HCT116 (cell line): ENCODE results near the gene CIRBP.

Experiments
- ATF3 ChIP-seq: IDR thresholded peaks from 2 replicates; pipeline ENCODE4 v1.6.1; 2012
- CEBPB ChIP-seq: IDR thresholded peaks from 2 replicates; pipeline ENCODE4 v1.6.1; 2012; ENCODE audit warnings: low read depth
- EZH2 ChIP-seq: fragments of 200-600 bp; sonication (generic); IDR thresholded peaks from 2 replicates; pipeline ENCODE4 v1.6.1; 2017; ENCODE audit warnings: antibody characterized with exemption, mixed run types
- EZH2phosphoT487 ChIP-seq: fragments of 200-600 bp; IDR thresholded peaks from 2 replicates; pipeline ENCODE4 v1.6.1; 2018; ENCODE audit warnings: antibody characterized with exemption, borderline replicate concordance
- POLR2A ChIP-seq: IDR thresholded peaks from 2 replicates; pipeline ENCODE4 v1.7.0; 2011; ENCODE audit warnings: borderline replicate concordance; ENCODE audit not compliant: insufficient read depth, insufficient read length; ENCODE audit errors: extremely low read depth
- POLR2AphosphoS5 ChIP-seq: IDR thresholded peaks from 2 replicates; pipeline ENCODE4 v1.6.1; 2011; ENCODE audit warnings: mild to moderate bottlenecking, low read depth, low read length, moderate library complexity
- SIN3A ChIP-seq: IDR thresholded peaks from 2 replicates; pipeline ENCODE4 v1.6.1; 2012; ENCODE audit warnings: low read depth
- SP1 ChIP-seq: IDR thresholded peaks from 2 replicates; pipeline ENCODE4 v1.6.1; 2012; ENCODE audit warnings: low read depth
- TCF7L2 ChIP-seq: IDR thresholded peaks from 2 replicates; pipeline ENCODE4 v1.7.0; 2011; ENCODE audit warnings: borderline replicate concordance, inconsistent platforms; ENCODE audit not compliant: insufficient read depth, insufficient read length; ENCODE audit errors: extremely low read depth
- YY1 ChIP-seq: IDR thresholded peaks from 2 replicates; pipeline ENCODE4 v1.6.1; 2011; ENCODE audit warnings: low read length, low read depth, moderate library complexity, mild to moderate bottlenecking; ENCODE audit not compliant: insufficient replicate concordance; ENCODE audit errors: extremely low read depth
- TF ChIP-seq, protein P1 (sequence below), 3 experiments: fragments of 200-600 bp in 1 of 3; sonication (generic) in 1 of 3; IDR thresholded peaks in 2 of 3; conservative IDR thresholded peaks in 1 of 3; 2 replicates each; pipeline ENCODE4 v1.5.1; 2012 to 2017; ENCODE audit warnings: low read depth in 2 of 3, low read length in 2 of 3, antibody characterized with exemption in 1 of 3, borderline replicate concordance in 1 of 3, control low read depth in 1 of 3, mild to moderate bottlenecking in 1 of 3, mixed read lengths in 1 of 3, mixed run types in 1 of 3, moderate library complexity in 1 of 3; ENCODE audit not compliant: insufficient read depth in 1 of 3
- TF ChIP-seq, protein P2 (sequence below): IDR thresholded peaks from 2 replicates; pipeline ENCODE4 v1.6.1; 2012

GRCh38 chr19:1253514-1254080 lies 15.5 kb upstream of the CIRBP start:
- TF ChIP-seq, protein P1, sequence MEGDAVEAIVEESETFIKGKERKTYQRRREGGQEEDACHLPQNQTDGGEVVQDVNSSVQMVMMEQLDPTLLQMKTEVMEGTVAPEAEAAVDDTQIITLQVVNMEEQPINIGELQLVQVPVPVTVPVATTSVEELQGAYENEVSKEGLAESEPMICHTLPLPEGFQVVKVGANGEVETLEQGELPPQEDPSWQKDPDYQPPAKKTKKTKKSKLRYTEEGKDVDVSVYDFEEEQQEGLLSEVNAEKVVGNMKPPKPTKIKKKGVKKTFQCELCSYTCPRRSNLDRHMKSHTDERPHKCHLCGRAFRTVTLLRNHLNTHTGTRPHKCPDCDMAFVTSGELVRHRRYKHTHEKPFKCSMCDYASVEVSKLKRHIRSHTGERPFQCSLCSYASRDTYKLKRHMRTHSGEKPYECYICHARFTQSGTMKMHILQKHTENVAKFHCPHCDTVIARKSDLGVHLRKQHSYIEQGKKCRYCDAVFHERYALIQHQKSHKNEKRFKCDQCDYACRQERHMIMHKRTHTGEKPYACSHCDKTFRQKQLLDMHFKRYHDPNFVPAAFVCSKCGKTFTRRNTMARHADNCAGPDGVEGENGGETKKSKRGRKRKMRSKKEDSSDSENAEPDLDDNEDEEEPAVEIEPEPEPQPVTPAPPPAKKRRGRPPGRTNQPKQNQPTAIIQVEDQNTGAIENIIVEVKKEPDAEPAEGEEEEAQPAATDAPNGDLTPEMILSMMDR (IDR thresholded peaks at IDR 0.05 in 2 of 3, conservative IDR thresholded peaks at IDR 0.05 in 1 of 3; ENCODE audit: borderline replicate concordance in 1 of 3, insufficient read depth in 1 of 3, low read depth in 2 of 3, low read length in 2 of 3) = no peak
- TF ChIP-seq POLR2A (no peak), EZH2phosphoT487 (no peak), EZH2 (no peak), TCF7L2 (no peak), SP1 (no peak), POLR2AphosphoS5 (no peak), CEBPB (no peak), SIN3A (no peak), YY1 (no peak), ATF3 (no peak)
- TF ChIP-seq, protein P2, sequence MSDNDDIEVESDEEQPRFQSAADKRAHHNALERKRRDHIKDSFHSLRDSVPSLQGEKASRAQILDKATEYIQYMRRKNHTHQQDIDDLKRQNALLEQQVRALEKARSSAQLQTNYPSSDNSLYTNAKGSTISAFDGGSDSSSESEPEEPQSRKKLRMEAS = no peak
